Endothelial cell (in vitro differentiated cells): ENCODE data around the gene YTHDF2. TPM values are rescaled to one million over a fixed set of nuclear protein-coding genes. Genes with fewer than 3 reads are reported as not detected.

Source experiments
- DNase-seq: peaks from one replicate; pipeline ENCODE4 v3.0.0; 2021; ENCODE audit warnings: low spot score
- H3K27ac Mint-ChIP-seq: one replicate; pipeline ENCODE4 v1.8.0; 2021; ENCODE audit warnings: mixed read lengths, inconsistent platforms; ENCODE audit not compliant: unreplicated experiment
- H3K27me3 Mint-ChIP-seq: one replicate; pipeline ENCODE4 v1.8.0; 2021; ENCODE audit warnings: mild to moderate bottlenecking, moderate library complexity, mixed read lengths, inconsistent platforms; ENCODE audit not compliant: unreplicated experiment
- H3K36me3 Mint-ChIP-seq: one replicate; pipeline ENCODE4 v1.8.0; 2021; ENCODE audit warnings: mild to moderate bottlenecking, low read depth, mixed read lengths, inconsistent platforms; ENCODE audit not compliant: unreplicated experiment
- H3K4me1 Mint-ChIP-seq: one replicate; pipeline ENCODE4 v1.8.0; 2021; ENCODE audit warnings: mild to moderate bottlenecking, mixed read lengths, inconsistent platforms; ENCODE audit not compliant: unreplicated experiment
- H3K4me3 Mint-ChIP-seq: one replicate; pipeline ENCODE4 v1.8.0; 2021; ENCODE audit warnings: mild to moderate bottlenecking, mixed read lengths, inconsistent platforms; ENCODE audit not compliant: unreplicated experiment
- H3K9me3 Mint-ChIP-seq: one replicate; pipeline ENCODE4 v1.8.0; 2021; ENCODE audit warnings: mixed read lengths, inconsistent platforms; ENCODE audit not compliant: unreplicated experiment
- total RNA-seq: library from RNA; stranded (reverse); fragmentation: NEBNext Ultra II Directional; extraction: Animal tissue kit (Norgen Biotek cat#: 25700); gene quantifications from one replicate; pipeline ENCODE4 v1.2.1, GENCODE V29; 2021; ENCODE audit not compliant: unreplicated experiment
- TF ChIP-seq, protein P1 (sequence below): fragments of 200-600 bp; sonication (generic); IDR thresholded peaks from one replicate; pipeline ENCODE4 v1.5.0; 2021; ENCODE audit warnings: antibody characterized with exemption; ENCODE audit not compliant: unreplicated experiment

YTHDF2 gene
- total RNA-seq, 1 donor from 2014 or later: 118 TPM

DNA sequence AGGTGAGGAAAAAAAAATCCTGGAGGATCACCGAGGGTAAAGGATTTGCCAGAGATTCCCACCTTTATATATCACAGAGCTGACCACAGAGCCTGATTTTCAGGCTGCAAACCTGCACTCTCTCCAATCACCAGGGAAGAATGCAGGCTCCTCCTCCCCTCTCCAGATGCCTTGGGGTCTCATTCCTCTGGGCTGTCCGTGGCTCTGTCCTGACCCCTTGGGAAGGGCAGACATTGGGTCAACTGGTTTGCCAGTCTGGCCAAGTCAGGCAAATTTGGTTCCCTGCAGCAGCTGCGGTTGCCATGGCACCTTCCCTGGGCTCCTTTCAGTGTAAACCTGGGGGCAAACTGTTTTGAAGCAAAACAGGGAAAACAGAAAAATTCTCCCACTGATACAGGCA is 63.6 kb downstream of the YTHDF2 start:
- no peak overlapping the region for H3K4me3 Mint-ChIP-seq
- H3K9me3 Mint-ChIP-seq: no peaks in the 10 kb centered on the region
- DNase-seq: no peak
- TF ChIP-seq, protein P1, sequence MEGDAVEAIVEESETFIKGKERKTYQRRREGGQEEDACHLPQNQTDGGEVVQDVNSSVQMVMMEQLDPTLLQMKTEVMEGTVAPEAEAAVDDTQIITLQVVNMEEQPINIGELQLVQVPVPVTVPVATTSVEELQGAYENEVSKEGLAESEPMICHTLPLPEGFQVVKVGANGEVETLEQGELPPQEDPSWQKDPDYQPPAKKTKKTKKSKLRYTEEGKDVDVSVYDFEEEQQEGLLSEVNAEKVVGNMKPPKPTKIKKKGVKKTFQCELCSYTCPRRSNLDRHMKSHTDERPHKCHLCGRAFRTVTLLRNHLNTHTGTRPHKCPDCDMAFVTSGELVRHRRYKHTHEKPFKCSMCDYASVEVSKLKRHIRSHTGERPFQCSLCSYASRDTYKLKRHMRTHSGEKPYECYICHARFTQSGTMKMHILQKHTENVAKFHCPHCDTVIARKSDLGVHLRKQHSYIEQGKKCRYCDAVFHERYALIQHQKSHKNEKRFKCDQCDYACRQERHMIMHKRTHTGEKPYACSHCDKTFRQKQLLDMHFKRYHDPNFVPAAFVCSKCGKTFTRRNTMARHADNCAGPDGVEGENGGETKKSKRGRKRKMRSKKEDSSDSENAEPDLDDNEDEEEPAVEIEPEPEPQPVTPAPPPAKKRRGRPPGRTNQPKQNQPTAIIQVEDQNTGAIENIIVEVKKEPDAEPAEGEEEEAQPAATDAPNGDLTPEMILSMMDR: no peak
- no peak overlapping the region for H3K27ac Mint-ChIP-seq
- H3K27me3 Mint-ChIP-seq: peaks cover 5% of the 10 kb centered on the region
- peaks cover 7% of the 10 kb centered on the region for H3K4me1 Mint-ChIP-seq
- no peaks in the 10 kb centered on the region for H3K36me3 Mint-ChIP-seq

DNA sequence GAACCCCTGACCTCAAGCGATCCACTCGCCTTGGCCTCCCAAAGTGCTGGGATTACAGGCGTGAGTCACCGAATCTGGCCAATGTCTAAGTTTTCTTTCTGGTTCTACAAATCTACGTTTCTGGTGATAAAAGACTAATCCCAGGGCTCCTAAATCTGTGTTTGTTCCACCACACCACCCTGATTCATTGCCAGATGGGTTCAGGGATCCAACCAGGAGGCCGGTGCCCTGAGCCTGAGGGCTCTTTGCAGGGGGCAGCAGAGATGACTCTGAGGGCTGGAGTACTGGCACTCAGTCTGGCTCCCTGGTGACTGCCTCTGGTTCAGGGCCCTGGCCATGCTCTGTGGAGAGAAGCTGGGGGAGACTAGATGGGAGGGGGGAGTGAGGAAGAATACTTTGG is 64.7 kb downstream of the YTHDF2 start:
- no peak for DNase-seq
- H3K36me3 Mint-ChIP-seq: no peaks in the 10 kb centered on the region
- no peak overlapping the region for H3K27ac Mint-ChIP-seq
- no peaks in the 10 kb centered on the region for H3K9me3 Mint-ChIP-seq
- peaks cover 4% of the 10 kb centered on the region for H3K4me1 Mint-ChIP-seq
- no peak overlapping the region for H3K4me3 Mint-ChIP-seq
- TF ChIP-seq, protein P1: no peak
- peaks cover 6% of the 10 kb centered on the region for H3K27me3 Mint-ChIP-seq

DNA sequence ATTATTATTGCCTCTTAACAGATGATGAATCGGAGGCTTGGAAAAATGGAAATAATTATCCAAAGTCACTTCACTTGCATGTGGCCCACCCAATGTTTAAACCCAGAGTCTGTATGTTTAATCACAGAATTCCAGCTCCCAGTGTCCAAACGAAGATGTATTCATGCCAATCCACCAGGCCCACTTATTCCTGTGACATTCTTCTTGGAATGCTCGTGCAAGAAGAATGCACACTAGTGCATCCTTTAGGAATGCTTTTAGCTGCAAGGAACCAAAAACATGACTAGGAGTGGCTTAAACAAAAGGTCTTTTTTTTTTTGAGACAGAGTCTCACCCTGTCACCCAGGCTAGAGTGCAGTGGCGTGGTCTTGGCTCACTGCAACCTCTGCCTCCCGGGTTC is 66.3 kb downstream of the YTHDF2 start:
- H3K27me3 Mint-ChIP-seq: peaks cover 6% of the 10 kb centered on the region
- TF ChIP-seq, protein P1: no peak
- no peak for DNase-seq
- H3K9me3 Mint-ChIP-seq: no peaks in the 10 kb centered on the region
- no peak overlapping the region for H3K27ac Mint-ChIP-seq
- H3K4me3 Mint-ChIP-seq: no peak overlapping the region
- H3K4me1 Mint-ChIP-seq: peaks cover 4% of the 10 kb centered on the region
- H3K36me3 Mint-ChIP-seq: no peaks in the 10 kb centered on the region

DNA sequence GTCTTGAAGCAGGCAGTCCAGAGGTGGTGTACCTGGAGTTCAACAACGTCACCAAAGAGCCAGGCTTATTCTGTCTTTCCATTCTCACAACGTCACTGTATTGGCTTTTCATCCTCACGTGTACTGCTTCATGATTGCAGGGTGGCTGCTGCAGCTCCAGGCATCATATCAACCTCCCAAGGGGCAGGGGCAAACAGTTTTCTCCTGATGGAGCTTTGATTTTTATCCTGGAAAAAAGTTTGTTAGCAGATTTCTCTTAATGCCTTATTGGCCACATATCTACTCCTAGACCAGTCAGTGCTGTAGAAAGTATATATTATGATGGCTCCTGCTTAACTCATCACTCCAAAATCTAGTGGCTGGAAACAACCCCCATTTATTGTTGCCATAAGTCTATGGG is 66.9 kb downstream of the YTHDF2 start:
- TF ChIP-seq, protein P1: no peak
- Mint-ChIP-seq H3K9me3 (no peaks in the 10 kb centered on the region), H3K27me3 (peaks cover 6% of the 10 kb centered on the region), H3K4me3 (no peak overlapping the region), H3K4me1 (peaks cover 2% of the 10 kb centered on the region), H3K36me3 (no peaks in the 10 kb centered on the region), H3K27ac (no peak overlapping the region)
- DNase-seq: no peak

DNA sequence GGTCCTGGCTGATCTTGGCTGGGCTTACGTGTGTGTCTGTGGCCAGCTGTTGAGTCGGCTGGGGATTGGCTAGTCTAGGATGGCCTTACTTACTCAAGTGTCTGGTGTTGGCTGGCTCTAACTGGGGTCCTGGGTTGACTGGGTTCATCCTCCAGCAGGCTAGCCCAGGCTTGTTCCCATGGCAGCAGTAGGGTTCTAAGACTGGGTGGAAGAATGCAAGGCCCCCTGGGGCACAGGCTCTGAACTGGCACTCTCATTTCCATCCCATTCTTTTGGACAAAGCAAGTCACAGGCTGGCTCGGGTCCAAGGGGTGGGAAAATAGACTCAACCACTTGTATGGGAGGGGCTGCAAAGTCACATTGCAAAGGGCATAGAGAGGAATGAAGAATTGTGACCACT is 67.3 kb downstream of the YTHDF2 start:
- peaks cover 6% of the 10 kb centered on the region for H3K27me3 Mint-ChIP-seq
- DNase-seq: no peak
- H3K9me3 Mint-ChIP-seq: no peaks in the 10 kb centered on the region
- TF ChIP-seq, protein P1: no peak
- no peak overlapping the region for H3K27ac Mint-ChIP-seq
- no peaks in the 10 kb centered on the region for H3K36me3 Mint-ChIP-seq
- no peaks in the 10 kb centered on the region for H3K4me1 Mint-ChIP-seq
- no peak overlapping the region for H3K4me3 Mint-ChIP-seq
